ENCODE measurements around the gene SYT7.
"Not testable (repeated sequence)": the region's sequence is repeated elsewhere in the genome, so short reads cannot be mapped to it uniquely, and the experiment has no call there.

SYT7 gene, protein sequence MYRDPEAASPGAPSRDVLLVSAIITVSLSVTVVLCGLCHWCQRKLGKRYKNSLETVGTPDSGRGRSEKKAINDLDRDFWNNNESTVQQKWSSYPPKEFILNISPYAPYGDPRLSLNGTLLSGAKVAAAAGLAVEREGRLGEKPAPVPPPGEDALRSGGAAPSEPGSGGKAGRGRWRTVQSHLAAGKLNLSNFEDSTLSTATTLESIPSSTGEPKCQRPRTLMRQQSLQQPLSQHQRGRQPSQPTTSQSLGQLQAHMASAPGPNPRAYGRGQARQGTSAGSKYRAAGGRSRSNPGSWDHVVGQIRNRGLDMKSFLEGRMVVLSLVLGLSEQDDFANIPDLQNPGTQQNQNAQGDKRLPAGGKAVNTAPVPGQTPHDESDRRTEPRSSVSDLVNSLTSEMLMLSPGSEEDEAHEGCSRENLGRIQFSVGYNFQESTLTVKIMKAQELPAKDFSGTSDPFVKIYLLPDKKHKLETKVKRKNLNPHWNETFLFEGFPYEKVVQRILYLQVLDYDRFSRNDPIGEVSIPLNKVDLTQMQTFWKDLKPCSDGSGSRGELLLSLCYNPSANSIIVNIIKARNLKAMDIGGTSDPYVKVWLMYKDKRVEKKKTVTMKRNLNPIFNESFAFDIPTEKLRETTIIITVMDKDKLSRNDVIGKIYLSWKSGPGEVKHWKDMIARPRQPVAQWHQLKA

DNA sequence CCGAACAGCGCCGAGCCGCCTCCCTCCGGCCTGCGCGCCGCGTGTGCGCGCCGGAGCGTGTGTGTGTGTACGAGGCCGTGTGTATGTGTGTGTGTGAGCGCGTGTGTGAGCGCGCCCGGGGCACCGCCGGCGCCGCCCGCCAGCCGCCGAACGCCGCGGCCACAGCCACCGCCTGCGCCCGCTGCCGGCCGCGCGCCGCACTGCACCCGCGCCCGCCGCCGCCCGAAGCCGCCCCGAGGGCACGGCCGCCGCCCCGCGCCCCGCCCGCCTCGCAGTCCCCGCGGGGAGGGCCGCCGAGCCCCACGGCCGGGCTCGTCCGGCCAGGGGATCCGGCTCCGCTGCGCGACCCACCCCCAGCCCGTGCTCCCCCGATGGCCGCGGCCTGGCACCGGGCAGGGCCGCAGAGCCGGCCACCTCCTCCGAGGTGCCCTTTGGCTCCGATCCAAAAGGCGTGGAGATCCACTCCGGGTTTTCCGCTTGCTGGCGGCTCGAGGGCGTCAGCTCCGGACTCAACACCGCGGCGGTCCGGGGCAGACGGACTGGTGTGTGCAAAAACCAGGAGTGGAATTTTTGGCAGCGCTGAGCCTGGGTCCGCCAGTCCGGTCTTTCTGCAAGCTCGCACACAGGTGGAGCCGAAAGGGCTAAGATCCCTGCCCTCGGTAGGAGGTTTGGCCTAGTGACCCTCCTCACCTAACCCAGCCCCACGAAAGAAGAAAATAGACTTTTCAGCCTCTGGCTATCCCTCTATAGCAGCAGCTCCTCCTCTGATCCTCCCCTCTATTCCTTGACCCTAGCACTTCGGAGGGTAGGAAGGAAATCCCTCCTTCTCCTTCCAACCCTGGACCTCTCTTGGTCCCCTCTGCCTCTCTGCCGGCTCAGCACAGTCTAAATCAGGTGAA is at the start of gene SYT7:
TSS of gene SYT7 (minus strand) at position 47 of the 899 bp plus-strand sequence. CDS start 256 bp downstream, outside the sequence.
- DNase-seq (ENCODE audit: low read depth in 2 of 2) = peak; percentile 90 to 96

DNA sequence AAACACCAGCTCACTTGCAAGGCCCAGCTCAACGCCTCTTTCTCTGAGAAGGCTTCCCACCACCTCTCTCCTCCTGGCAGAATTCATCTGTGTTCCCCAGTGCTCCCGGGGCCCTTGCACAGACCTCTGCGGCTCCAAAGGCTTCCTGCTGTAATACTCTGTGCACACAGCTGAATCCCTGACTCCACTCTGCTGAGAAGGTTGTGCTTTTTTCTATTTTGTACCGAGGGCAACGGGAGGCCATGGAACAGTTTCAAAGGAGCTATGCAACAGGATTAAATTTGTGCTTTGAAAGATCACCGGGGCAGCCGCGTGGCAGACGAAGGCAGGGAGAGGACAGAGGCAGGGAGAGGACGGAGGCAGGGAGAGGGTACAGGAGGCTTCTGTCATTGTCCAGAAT is 49.2 kb upstream of the SYT7 start:
- DNase-seq (ENCODE audit: low read depth in 2 of 2) = no peak

DNA sequence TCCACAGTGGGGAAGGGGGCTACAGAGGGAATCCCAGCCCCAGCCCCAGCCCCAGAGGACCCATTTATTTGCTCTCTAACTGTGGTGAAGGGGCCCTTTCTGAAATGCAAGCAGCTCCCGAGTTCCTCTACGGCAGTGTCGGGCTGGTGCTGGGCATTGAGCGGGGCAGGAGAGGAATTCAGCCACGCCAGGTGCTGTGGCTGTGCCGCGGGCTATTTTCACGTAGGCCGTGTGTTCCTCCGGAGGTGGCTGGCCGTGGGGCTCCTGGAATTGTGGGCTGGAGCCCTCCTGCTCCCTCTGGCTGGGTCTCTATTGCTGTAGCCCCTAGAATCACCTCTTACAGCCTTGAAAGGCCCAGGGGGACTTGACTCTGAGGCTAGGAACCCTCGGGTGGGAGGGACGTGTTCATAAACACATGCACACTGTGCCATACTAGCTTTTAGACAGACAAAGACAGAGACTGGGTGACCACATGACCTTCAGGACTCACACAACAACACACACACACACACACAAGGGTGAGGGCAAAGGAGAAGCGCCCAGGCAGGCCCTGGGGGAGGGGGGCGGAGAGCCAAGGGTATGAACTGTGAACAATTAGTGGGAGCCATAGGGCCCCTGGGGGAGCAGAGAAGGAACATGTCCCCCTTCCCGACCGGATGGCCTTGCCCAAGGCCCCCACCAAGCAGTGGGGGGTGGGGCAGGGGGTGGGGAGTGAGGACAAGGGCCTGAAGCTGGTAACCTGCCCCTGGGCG is 48.4 kb upstream of the SYT7 start:
- DNase-seq (ENCODE audit: low read depth in 2 of 2) = no peak

DNA sequence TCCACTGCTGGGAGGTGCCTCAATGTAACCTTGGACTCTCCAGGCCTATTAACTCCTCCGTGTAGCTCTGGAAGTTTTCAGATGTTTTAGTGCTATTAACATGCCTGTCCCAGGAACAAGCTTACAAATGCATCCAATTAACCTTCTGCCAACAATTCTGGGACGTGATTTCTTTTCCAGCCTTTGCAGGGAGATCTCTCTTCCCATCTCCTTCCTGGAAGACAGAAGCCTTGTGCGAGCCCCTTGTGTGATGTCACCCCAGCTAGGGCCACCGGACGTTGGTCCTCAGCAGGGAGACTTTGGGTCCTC is 47.7 kb upstream of the SYT7 start:
- no peak for DNase-seq (ENCODE audit: low read depth in 2 of 2)

DNA sequence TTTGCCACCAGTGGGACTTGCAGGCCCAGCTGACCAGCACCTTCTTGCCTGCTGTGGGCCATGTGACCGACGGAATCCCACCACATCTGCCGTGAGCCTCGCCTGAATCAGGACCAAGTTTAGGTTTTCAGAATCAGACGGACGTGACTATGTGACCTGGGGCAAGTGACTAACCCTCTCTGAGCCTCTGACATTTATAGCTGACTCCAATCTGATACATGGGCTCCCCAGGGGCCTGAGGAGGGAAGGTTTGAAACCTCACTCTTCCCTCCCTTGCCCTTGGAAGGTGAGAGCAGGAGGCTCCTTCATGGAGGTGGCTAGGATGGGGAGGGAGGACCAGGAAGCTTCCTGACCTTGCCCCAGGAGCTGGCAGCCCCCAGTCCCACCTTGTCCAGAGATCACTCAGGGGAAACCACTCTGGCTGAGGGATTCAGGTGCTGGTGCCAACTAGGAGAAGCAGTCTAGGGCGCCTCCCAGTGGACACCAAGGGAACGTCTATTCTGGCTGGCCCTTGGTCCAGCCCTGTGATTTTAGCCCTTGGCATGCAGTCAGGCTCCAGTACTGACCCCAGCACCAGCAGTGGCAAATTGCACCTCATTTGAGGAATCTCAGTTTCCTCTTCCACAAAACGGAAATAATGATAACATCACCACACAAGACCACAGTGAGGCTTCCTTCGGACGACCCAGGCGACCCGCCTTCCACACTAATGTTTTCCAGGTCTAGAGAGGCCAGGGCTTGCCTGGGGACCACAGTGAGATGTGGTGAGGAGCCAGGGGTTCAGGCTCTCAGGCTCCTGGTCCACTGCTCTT is 47.2 kb upstream of the SYT7 start:
- DNase-seq (ENCODE audit: low read depth in 2 of 2) = peak; percentile 19 to 34

DNA sequence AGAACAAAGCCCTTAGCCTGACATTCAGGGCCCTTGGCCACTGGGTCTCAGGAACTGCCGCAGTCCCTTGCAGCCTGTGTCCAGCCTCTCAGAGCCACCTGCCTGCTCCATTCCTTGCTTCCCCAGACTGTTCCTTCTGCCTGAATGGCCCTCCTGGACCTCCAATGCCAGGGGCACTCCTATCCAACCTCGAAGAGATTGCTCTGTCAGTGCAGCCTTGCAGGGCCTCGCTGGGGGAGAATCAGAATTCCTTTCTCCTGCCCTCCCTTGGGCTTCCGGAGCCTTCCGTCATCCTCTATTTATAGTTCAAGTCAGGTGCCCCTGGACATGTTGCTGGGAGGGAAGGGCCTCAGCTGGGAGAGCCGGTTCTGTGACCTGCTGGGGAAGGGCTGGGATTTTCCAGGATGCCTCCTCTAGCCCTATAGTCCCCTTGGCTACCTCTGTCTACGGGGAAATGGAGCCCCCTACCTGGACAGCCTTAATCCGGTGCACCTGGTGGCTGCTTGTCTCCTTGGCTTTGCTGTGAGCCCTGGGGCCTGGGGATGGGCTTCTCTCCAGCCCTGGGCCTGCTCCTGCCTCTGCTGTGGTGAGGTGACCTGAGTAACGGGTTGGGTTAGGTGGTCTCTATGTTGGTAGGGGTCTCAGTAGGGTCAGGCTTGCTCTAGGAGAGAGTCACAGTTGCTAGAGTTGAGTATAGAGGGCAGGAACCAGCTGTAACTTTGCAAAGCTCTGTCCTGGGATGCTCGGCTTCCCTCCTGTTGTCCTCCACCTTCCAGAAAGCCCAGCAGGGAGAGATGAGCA is 45.9 kb upstream of the SYT7 start:
- DNase-seq (ENCODE audit: low read depth in 2 of 2) = no peak

DNA sequence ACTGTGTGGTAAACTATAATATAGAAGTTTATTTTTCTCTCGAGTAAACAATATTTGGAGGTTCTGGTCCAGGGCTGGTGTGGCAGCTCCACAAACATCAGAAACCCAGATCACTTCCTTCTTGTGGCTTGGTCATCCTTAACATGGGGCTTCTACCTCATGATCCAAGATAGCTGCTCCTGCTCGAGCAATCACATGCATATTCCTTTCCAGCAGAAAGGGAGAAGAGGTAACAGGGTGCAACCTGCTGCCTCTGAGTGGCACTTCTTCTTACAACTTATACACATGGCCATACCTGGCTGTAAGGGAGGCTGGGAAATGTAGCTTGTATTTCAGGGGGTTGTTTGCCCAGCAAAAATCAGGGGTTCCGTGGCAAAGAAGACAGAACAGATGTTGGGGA is 44.6 kb upstream of the SYT7 start:
- DNase-seq (ENCODE audit: low read depth in 2 of 2) = no peak

DNA sequence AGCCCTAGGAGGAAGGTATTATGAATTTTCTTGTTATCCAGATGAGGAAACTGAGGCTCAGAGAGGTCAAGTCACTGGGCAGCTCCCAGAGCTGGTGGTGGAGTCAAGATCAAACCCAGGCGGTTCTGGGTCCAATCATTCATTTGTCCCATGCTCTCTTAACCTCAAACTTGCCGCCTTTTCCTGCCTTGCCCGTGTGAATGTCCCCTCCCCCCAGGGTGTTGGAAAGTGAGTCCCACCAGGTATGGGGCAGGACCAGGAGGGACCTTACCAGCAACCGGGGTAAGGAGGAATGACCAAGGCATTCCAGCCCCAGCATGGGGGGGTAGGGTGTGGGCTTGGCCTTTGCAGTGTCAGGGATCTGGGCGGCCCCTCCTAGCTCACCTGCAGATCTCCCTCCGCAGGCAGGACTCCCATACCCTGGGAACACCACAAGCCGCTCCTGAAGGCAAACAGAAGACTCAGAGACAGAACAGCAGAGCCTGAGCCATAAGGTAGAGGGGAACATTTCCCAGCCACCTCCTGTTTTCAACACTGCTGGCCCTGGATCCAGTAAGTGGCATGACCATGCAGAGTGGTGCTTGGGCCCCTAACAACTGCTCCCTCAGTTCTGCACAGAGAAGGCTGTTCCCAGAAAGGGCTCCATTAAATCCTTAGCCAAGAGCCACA is 41.2 kb upstream of the SYT7 start:
- no peak for DNase-seq (ENCODE audit: low read depth in 2 of 2)

DNA sequence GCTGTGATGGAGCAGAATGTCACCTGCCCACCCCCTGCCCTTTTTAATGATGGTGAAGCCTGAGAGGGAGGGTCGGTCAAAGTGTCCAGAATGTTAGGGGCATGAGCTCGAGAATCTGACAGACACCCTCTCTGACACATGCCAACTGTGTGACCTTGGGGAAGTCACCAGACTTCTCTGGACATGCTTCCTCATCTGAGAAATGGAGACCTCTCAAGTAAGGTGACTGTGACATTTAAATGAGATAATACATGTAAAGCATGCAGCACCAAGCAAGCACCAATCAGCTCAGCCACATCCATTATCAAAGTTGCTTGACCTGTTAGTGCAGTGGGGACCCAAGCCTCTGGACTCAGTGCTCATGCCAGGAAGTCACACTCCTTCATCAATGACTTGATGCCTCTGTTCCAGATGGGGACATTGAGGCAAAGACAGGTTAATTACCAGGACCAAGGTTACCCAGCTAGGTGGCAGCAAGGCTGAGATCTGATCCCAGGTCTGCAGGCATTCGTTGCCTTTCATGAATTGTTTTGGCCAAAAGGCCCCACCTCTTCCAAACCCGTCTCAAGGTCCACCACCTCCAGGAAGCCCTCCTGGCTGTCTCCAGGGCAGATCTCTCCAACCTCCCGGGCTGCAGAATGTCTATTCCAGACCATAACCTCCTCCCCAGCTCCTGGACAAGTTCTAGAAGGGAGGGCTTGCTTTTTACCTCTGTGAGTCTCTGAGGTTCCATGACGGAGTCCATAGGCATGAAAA is 38.8 kb upstream of the SYT7 start:
- DNase-seq (ENCODE audit: low read depth in 2 of 2) = no peak

DNA sequence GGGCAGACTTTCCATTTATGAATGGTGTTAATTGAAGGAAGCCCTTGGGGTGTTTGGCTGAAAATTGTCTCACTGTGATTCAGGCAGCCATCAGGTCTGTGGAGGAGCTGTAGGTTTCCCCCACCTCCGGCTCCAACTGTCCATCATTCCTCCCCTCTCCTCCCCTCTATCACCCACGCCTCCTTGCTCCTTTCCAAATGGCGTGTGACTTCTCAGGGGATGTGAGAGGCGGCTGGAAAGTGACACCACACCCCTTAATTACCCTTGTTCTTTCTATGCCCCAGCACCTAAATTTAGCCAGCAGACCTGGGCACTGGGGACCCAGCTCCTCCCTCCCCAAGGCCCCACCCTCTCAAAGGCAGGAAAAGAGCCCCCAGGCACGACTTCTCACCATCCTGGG is 38.1 kb upstream of the SYT7 start:
- no peak for DNase-seq (ENCODE audit: low read depth in 2 of 2)

DNA sequence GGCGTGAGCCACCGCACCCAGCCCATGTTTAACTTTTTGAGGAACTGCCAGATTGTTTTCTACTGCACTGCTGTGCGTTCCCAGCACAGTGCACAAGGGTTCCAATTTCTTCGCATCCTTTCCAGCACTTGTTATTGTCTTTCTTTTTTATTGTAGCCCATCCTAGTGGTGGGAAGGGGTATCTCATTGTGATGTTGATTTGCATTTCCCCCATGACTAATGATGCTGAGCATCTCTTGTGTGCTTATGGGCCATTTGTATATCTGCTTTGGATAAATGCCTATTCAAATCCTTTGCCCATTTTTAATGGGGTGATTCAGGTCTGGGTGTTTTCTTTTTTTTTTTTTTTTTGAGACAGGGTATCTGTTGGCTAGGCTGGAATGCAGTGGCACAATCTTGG is 36.6 kb upstream of the SYT7 start:
- no peak for DNase-seq (ENCODE audit: low read depth in 2 of 2)

DNA sequence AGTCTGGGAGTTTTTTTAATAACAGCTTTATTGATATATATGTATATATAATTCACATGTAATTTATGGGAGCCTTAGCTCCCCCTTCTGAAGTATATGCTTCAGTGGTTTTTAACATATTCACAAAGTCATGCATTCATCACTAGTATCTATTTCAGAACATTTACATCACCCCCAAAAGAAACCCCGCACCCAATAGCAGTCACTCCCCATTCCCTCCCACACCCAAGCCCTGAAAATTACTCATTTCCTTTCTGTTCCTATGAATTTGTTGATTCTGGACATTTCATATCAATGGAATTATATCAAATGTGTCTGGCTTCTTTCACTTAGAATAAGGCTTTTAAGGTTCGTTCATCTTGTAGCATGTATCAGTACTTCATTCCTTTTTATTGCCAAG is 35.6 kb upstream of the SYT7 start:
- DNase-seq (ENCODE audit: low read depth in 2 of 2) = no peak

DNA sequence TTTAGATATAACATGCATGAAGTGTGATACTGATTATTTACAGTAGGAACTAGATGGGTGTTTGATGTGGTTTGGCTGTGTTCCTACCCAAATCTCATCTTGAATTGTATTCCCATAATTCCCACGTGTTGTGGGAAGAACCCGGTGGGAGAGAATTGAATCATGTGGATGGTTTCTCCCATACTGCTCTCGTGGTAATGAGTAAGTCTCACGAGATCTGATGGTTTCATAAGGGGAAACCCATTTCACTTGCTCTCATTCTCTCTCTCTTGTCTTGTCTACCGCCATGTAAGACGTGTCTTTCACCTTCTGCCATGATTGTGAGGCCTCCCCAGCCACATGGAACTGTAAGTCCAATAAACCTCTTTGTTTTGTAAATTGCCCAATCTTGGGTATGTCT is 33.9 kb upstream of the SYT7 start:
- not testable (repeated sequence) for DNase-seq (ENCODE audit: low read depth in 2 of 2)

DNA sequence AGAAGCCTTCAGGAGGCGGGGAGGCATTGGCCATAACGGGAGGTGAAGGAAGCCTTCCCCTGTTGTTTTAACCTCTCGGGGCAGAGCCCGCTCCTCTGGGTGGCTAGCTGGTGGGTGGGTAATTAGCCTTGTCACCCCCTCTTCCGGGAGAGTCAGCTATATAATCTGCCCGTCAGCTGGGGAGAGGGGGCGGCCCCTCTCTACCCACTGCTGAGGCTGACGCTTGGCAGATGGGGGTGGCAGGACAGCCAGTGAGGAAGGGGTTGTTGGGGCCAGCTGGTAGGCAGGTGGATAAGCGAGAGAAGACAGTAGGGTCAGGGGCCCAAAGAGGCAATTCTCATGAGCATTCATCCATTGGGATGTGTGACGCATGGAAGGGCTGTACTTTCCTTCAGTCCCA is 33.0 kb upstream of the SYT7 start:
- DNase-seq (ENCODE audit: low read depth in 2 of 2) = no peak

DNA sequence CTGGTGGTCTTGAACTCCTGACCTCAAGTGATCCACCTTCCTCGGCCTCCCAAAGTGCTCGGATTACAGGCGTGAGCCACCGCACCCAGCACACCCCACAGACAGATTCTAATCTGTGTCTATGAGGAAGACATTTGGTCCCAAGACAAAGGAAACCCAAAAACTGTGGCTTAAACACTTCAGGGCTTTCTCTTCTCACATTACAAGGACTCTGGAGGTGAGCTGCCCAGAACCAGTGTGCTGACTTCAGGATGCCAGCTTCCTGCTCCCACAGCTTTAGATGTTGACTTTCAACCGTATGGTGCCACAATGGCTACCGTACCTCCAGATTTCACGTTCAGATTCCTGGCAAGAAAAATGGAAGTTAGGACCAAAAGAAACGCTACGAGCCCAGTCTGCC is 32.2 kb upstream of the SYT7 start:
- DNase-seq (ENCODE audit: low read depth in 2 of 2) = no peak

DNA sequence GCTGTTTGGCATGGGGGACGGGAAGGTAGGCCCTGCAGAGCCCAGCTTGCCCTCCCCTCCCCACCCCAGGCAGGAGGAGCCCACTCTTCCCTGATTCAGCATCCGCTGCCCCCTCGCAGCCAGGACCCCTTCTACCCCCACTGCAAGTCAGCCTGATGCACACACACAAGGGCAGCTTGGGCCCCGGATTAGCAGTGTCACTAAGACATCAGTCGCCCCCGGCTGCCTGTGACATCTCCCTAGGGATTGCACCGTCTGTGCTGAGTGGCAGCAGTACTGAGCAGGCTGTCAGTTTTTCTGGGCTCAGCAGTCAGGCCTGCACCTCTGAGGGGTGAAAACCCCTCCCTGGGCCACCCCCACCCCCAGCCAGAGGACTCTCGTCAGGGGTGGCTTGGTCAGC is 30.4 kb upstream of the SYT7 start:
- DNase-seq (ENCODE audit: low read depth in 2 of 2) = no peak

DNA sequence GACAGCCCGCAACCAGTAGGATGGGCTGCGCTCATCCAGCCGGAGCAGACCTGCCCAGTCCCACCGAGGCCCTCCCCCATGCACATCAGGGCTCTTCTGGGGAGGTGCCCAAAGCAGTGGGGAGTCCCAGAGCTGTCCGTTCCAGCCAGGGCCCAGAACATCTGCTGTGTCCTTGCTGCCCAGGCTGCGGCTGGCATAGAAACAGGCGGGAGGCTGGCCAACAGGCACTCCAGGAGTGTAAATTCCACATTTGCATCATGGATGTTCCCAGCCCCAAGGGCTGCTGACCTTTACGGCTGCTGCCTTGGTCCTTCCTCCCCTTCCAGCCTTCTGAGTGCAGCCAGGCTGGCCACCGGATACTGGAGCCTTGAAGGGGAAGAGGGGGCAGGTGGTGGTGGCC is 30.0 kb upstream of the SYT7 start:
- no peak for DNase-seq (ENCODE audit: low read depth in 2 of 2)

DNA sequence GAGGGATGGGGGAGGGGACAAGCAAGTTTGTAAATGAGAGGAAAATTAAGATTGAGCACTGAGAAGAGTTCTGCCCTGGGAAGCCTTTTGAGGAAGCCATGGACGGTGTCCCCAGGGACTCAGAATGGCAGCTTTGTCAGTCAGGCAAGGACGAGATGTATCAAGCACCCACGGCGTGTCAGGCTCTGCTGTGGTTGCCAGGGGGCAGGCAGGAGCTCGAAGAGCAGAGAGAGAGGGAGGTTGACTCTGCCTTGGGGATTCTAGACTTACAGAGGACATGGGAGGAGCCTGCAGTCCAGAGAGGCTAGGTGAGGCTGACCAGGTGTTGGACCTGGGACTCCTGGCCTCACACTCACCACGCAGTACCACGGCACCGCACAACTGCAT is 29.1 kb upstream of the SYT7 start:
- no peak for DNase-seq (ENCODE audit: low read depth in 2 of 2)

All from stimulated activated CD8-positive, alpha-beta memory T cell treated with anti-CD3 and anti-CD28 coated beads, Interleukin-2, amount 100 ng/mL, for 48 hours (primary cell).